HCT116 (cell line): ENCODE data around the gene UBE4A. TPM values are rescaled to one million over a fixed set of nuclear protein-coding genes. Genes with fewer than 3 reads are reported as not detected.

Experiments used
- ATAC-seq: fragments of 200-7000 bp; cut with Tn5 transposase; 2 replicates; pipeline ENCODE4 v1.9.1; 2020; ENCODE audit warnings: mild to moderate bottlenecking, moderate library complexity
- BruUV-seq: library from RNA; stranded (reverse); fragments of 400-500 nt; replicated peaks from 2 replicates; lab custom pipeline; 2021; lab: Mats Ljungman, UMichigan
- CTCF ChIA-PET: fragments of 300-600 bp; sonication (Branson Sonifier 250); formaldehyde crosslinking; loops from one replicate; lab custom pipeline; 2021; ENCODE audit warnings: antibody characterized with exemption; lab: Charles Lee
- POLR2A ChIA-PET: fragments of 300-600, 350-600 bp; sonication (Branson Sonifier 250); formaldehyde crosslinking; loops from one replicate; lab custom pipeline; 2021; ENCODE audit warnings: antibody characterized with exemption; lab: Charles Lee
- RAD21 ChIA-PET, 2 experiments: fragments of 300-600 bp; sonication (Branson Sonifier 250); formaldehyde crosslinking; loops; one replicate each; lab custom pipeline; 2023; ENCODE audit warnings: low total read pairs in 2 of 2; ENCODE audit not compliant: uncharacterized antibody in 2 of 2, unreplicated experiment in 2 of 2, low non-redundant PET in 1 of 2; lab: Charles Lee
- DNase-seq: peaks from one replicate; pipeline ENCODE4 v3.0.0-alpha.2; 2010; ENCODE audit warnings: low read depth, low spot score
- H2AFZ ChIP-seq: fragments of 200-600 bp; shearing (Covaris generic), sonication (generic); 2 replicates; pipeline ENCODE4 v1.6.1; 2017; ENCODE audit warnings: low read depth, mixed run types, mixed read lengths, antibody characterized with exemption, low read length; ENCODE audit not compliant: poor library complexity, severe bottlenecking
- H3K27ac ChIP-seq: 2 replicates; pipeline ENCODE4 v1.5.1; 2012; ENCODE audit warnings: low read depth, low read length
- H3K27me3 ChIP-seq: fragments of 200-600 bp; sonication (generic); 2 replicates; pipeline ENCODE4 v1.6.1; 2016; ENCODE audit warnings: mixed run types, low read length, mixed read lengths; ENCODE audit not compliant: insufficient read depth
- H3K36me3 ChIP-seq, 2 experiments: fragments of 200-500 bp in 1 of 2; fragments of 200-600 bp in 1 of 2; sonication (Bioruptor generic) in 1 of 2; sonication (generic) in 1 of 2; 2 replicates each; pipeline versions ENCODE4 v1.5.1 to v1.6.1; 2014 to 2016; ENCODE audit warnings: low read length in 2 of 2, inconsistent platforms in 1 of 2, mixed read lengths in 1 of 2, mixed run types in 1 of 2; ENCODE audit not compliant: insufficient read depth in 2 of 2, control insufficient read depth in 1 of 2
- H3K4me1 ChIP-seq, 2 experiments: fragments of 200-600 bp in 1 of 2; sonication (generic) in 1 of 2; 2 replicates each; pipeline versions ENCODE4 v1.5.1 to v1.6.1; 2012 to 2017; ENCODE audit warnings: low read length in 2 of 2, inconsistent platforms in 1 of 2, mild to moderate bottlenecking in 1 of 2, mixed read lengths in 1 of 2, mixed run types in 1 of 2, moderate library complexity in 1 of 2; ENCODE audit not compliant: insufficient read depth in 2 of 2, control insufficient read depth in 1 of 2
- H3K4me2 ChIP-seq: fragments of 200-600 bp; sonication (generic); 2 replicates; pipeline ENCODE4 v1.6.1; 2017; ENCODE audit warnings: mixed run types, low read length, mixed read lengths
- H3K4me3 ChIP-seq, 2 experiments: fragments of 200-600 bp in 1 of 2; sonication (generic) in 1 of 2; replicated peaks in 1 of 2; 2 replicates each; pipeline ENCODE4 v1.5.1; 2011 to 2016; ENCODE audit warnings: low read length in 2 of 2, control low read depth in 1 of 2, low read depth in 1 of 2, mild to moderate bottlenecking in 1 of 2, mixed read lengths in 1 of 2, mixed run types in 1 of 2
- H3K79me2 ChIP-seq: fragments of 200-600 bp; sonication (generic); 2 replicates; pipeline ENCODE4 v1.6.1; 2017; ENCODE audit warnings: mild to moderate bottlenecking, mixed run types, low read length, moderate library complexity, mixed read lengths; ENCODE audit not compliant: insufficient read depth
- H3K9ac ChIP-seq: fragments of 200-600 bp; sonication (generic); 2 replicates; pipeline ENCODE4 v1.6.1; 2016; ENCODE audit warnings: low read length, mixed read lengths
- H3K9me2 ChIP-seq: fragments of 200-600 bp; sonication (generic), shearing (Covaris generic); 2 replicates; pipeline ENCODE4 v1.6.1; 2017; ENCODE audit warnings: mixed run types, mild to moderate bottlenecking, moderate library complexity; ENCODE audit not compliant: insufficient read depth
- H3K9me3 ChIP-seq, 2 experiments: fragments of 200-500 bp in 1 of 2; fragments of 200-600 bp in 1 of 2; sonication (Bioruptor generic) in 1 of 2; sonication (generic) in 1 of 2; 2 replicates each; pipeline ENCODE4 v1.6.1; 2014 to 2017; ENCODE audit warnings: low read length in 2 of 2, mixed read lengths in 2 of 2, inconsistent platforms in 1 of 2, low read depth in 1 of 2, mild to moderate bottlenecking in 1 of 2, mixed run types in 1 of 2, moderate library complexity in 1 of 2; ENCODE audit not compliant: control insufficient read depth in 1 of 2, insufficient read depth in 1 of 2
- H4K20me1 ChIP-seq: fragments of 200-600 bp; sonication (generic), shearing (Covaris generic); 2 replicates; pipeline ENCODE4 v1.6.1; 2017; ENCODE audit warnings: mixed run types, mild to moderate bottlenecking, moderate library complexity; ENCODE audit not compliant: insufficient read depth
- CEBPB ChIP-seq: IDR thresholded peaks from 2 replicates; pipeline ENCODE4 v1.6.1; 2012; ENCODE audit warnings: low read depth
- EZH2phosphoT487 ChIP-seq: fragments of 200-600 bp; IDR thresholded peaks from 2 replicates; pipeline ENCODE4 v1.6.1; 2018; ENCODE audit warnings: antibody characterized with exemption, borderline replicate concordance
- RAD21 ChIP-seq: IDR thresholded peaks from 2 replicates; pipeline ENCODE4 v1.6.1; 2012; ENCODE audit warnings: low read depth, mild to moderate bottlenecking
- SIN3A ChIP-seq: IDR thresholded peaks from 2 replicates; pipeline ENCODE4 v1.6.1; 2012; ENCODE audit warnings: low read depth
- SP1 ChIP-seq: IDR thresholded peaks from 2 replicates; pipeline ENCODE4 v1.6.1; 2012; ENCODE audit warnings: low read depth
- SRF ChIP-seq: IDR thresholded peaks from 2 replicates; pipeline ENCODE4 v1.6.1; 2012; ENCODE audit warnings: low read depth
- TCF7L2 ChIP-seq: IDR thresholded peaks from 2 replicates; pipeline ENCODE4 v1.7.0; 2011; ENCODE audit warnings: borderline replicate concordance, inconsistent platforms; ENCODE audit not compliant: insufficient read depth, insufficient read length; ENCODE audit errors: extremely low read depth
- YY1 ChIP-seq: IDR thresholded peaks from 2 replicates; pipeline ENCODE4 v1.6.1; 2011; ENCODE audit warnings: low read length, low read depth, moderate library complexity, mild to moderate bottlenecking; ENCODE audit not compliant: insufficient replicate concordance; ENCODE audit errors: extremely low read depth
- ZFX ChIP-seq: fragments of 450-650 bp; IDR thresholded peaks from 2 replicates; pipeline ENCODE4 v1.6.1; 2017
- intact Hi-C: fragments of 100-400 bp; cut with micrococcal nuclease; formaldehyde crosslinking; loops from 2 replicates; pipeline ENCODE4 v1.10.0; 2022
- total RNA-seq: library from RNA; stranded (reverse); gene quantifications from one replicate; pipeline ENCODE4 v1.2.1, GENCODE V29; 2021; ENCODE audit not compliant: unreplicated experiment

The UBE4A gene
- total RNA-seq, 1 experiment from 2014 or later: 49.9 TPM

GRCh38 chr11:118313242-118313641, 46.2 kb upstream of the UBE4A start:
- H4K20me1 ChIP-seq: no peaks in the 10 kb centered on the region
- H3K4me3 ChIP-seq: no peak overlapping the region
- no peaks in the 10 kb centered on the region for H3K36me3 ChIP-seq
- H3K9me2 ChIP-seq: no peaks in the 10 kb centered on the region
- BruUV-seq: no TSS peak
- H3K4me2 ChIP-seq: no peak overlapping the region
- no peak overlapping the region for H3K9ac ChIP-seq
- ChIA-PET POLR2A (no interaction called here), CTCF (no interaction called here), RAD21 (no interaction called here)
- H3K27me3 ChIP-seq: no peaks in the 10 kb centered on the region
- no peak for ATAC-seq
- H3K79me2 ChIP-seq: no peaks in the 10 kb centered on the region
- no peaks in the 10 kb centered on the region for H3K9me3 ChIP-seq
- H3K27ac ChIP-seq: no peak overlapping the region
- no peak for TF ChIP-seq TCF7L2
- TF ChIP-seq EZH2phosphoT487: no peak
- H3K4me1 ChIP-seq: no peaks in the 10 kb centered on the region
- H2AFZ ChIP-seq: no peak overlapping the region
- intact Hi-C loops: no loop called here
- DNase-seq: no peak

DNA sequence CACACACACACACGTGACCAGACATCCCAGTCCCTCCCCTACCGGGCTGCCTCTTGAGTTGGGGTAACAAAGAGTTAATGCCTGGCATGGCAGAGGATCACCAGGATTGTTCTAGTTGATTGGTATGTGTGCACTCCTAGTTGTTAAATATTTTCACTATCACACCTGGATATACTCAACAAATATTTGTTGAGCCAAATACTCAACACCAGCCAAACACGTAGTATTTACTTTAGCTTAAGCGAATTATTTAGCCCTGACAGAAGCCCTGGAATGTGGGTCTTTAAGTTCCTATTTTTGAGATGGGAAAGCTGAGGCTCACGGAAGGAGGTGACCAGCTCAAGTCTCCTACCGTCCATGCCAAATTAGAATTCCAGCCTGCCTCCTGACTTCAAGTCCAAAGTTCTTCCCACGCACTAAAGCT, 44.4 kb upstream of the UBE4A start:
- TF ChIP-seq ZFX: no peak
- TF ChIP-seq SIN3A: no peak
- TF ChIP-seq SRF: no peak
- TF ChIP-seq CEBPB: no peak
- TF ChIP-seq SP1: no peak
- no peak for TF ChIP-seq RAD21
- TF ChIP-seq YY1: no peak
- ChIA-PET POLR2A (no interaction called here), CTCF (no interaction called here), RAD21 (no interaction called here)
- no peak for ATAC-seq
- Histone ChIP-seq H3K27me3 (no peaks in the 10 kb centered on the region), H3K27ac (no peak overlapping the region), H2AFZ (no peak overlapping the region), H3K9ac (no peak overlapping the region), H3K36me3 (no peaks in the 10 kb centered on the region), H3K9me2 (no peaks in the 10 kb centered on the region), H3K9me3 (no peaks in the 10 kb centered on the region), H4K20me1 (no peaks in the 10 kb centered on the region), H3K4me1 (no peaks in the 10 kb centered on the region), H3K4me2 (no peak overlapping the region), H3K79me2 (no peaks in the 10 kb centered on the region), H3K4me3 (no peak overlapping the region)
- BruUV-seq: no TSS peak
- intact Hi-C loops: no loop called here
- no peak for DNase-seq
